HG03097 (cell line): ENCODE results near the gene SLC4A3.
"Not testable (repeated sequence)": the region's sequence is repeated elsewhere in the genome, so short reads cannot be mapped to it uniquely, and the experiment has no call there.

Experiments used
- ATAC-seq: cut with Tn5 transposase; IDR thresholded peaks from one replicate; pipeline ENCODE4 v1.9.1; 2021; ENCODE audit not compliant: unreplicated experiment, low FRiP score

SLC4A3 gene

GRCh38 chr2:219671279-219671678 is 43.8 kb downstream of the SLC4A3 start:
- no peak for ATAC-seq

GRCh38 chr2:219672406-219672805 is 45.0 kb downstream of the SLC4A3 start:
- no peak for ATAC-seq

GRCh38 chr2:219675221-219675620 is 47.8 kb downstream of the SLC4A3 start:
- ATAC-seq, result no peak

GRCh38 chr2:219676586-219676985 is 49.2 kb downstream of the SLC4A3 start:
- no peak for ATAC-seq

GRCh38 chr2:219679041-219679440 is 51.6 kb downstream of the SLC4A3 start:
- no peak for ATAC-seq

GRCh38 chr2:219679571-219679970 is 52.1 kb downstream of the SLC4A3 start:
- no peak for ATAC-seq

- no peak for ATAC-seq
Measured at GRCh38 chr2:219680958-219681693, 53.7 kb downstream of the SLC4A3 start.

GRCh38 chr2:219681694-219682300 is 54.4 kb downstream of the SLC4A3 start:
- no peak for ATAC-seq

- not testable (repeated sequence) for ATAC-seq
Measured at GRCh38 chr2:219683474-219683873, 56.0 kb downstream of the SLC4A3 start.

- ATAC-seq, result peak; percentile 71
Measured at GRCh38 chr2:219684721-219685689, 57.6 kb downstream of the SLC4A3 start.

GRCh38 chr2:219687272-219687671 is 59.8 kb downstream of the SLC4A3 start:
- ATAC-seq, result no peak

- ATAC-seq, result no peak
Measured at GRCh38 chr2:219687882-219688559, 60.6 kb downstream of the SLC4A3 start.

GRCh38 chr2:219688560-219689445 is 61.4 kb downstream of the SLC4A3 start:
- ATAC-seq, result no peak

- no peak for ATAC-seq
Measured at GRCh38 chr2:219689676-219690628, 62.5 kb downstream of the SLC4A3 start.

- ATAC-seq, result no peak
Measured at GRCh38 chr2:219691571-219691970, 64.1 kb downstream of the SLC4A3 start.
